SU-DHL-6 (cell line): ENCODE results near the gene PPP1R12C.
"Not testable (repeated sequence)": the region's sequence is repeated elsewhere in the genome, so short reads cannot be mapped to it uniquely, and the experiment has no call there.

ENCODE experiments used
- H2AFZ ChIP-seq: fragments of 200-600 bp; sonication (generic); 2 replicates; pipeline ENCODE4 v1.6.1; 2014; ENCODE audit warnings: low read depth, mild to moderate bottlenecking, moderate library complexity, mixed read lengths, antibody characterized with exemption, low read length; ENCODE audit not compliant: severe bottlenecking
- H3F3A ChIP-seq: fragments of 200-600 bp; shearing (Covaris generic); 2 replicates; pipeline ENCODE4 v1.6.0; 2016; ENCODE audit warnings: antibody characterized with exemption, mild to moderate bottlenecking; ENCODE audit not compliant: insufficient read depth
- H3K27ac ChIP-seq: fragments of 200-600 bp; sonication (generic); 2 replicates; pipeline ENCODE4 v1.5.1; 2016; ENCODE audit warnings: low read depth, mild to moderate bottlenecking, low read length, moderate library complexity, mixed read lengths
- H3K27me3 ChIP-seq: fragments of 200-600 bp; sonication (generic), shearing (Covaris generic); 2 replicates; pipeline ENCODE4 v1.6.0; 2014; ENCODE audit warnings: mild to moderate bottlenecking, low read length
- H3K36me3 ChIP-seq: fragments of 200-600 bp; sonication (generic); 2 replicates; pipeline ENCODE4 v1.6.1; 2014; ENCODE audit warnings: mild to moderate bottlenecking, low read length, mixed read lengths
- H3K4me2 ChIP-seq: fragments of 300-600, 200-600 bp; shearing (Covaris generic), sonication (generic); 2 replicates; pipeline ENCODE4 v1.6.0; 2014; ENCODE audit warnings: low read length, low read depth, mild to moderate bottlenecking; ENCODE audit not compliant: poor library complexity, severe bottlenecking
- H3K4me3 ChIP-seq: fragments of 200-600 bp; sonication (generic); 2 replicates; pipeline ENCODE4 v1.5.1; 2014; ENCODE audit warnings: antibody characterized with exemption, low read length, mild to moderate bottlenecking, mixed read lengths; ENCODE audit not compliant: insufficient read depth, poor library complexity, severe bottlenecking
- H3K79me2 ChIP-seq: fragments of 200-600 bp; sonication (generic); 2 replicates; pipeline ENCODE4 v1.6.1; 2014; ENCODE audit warnings: mild to moderate bottlenecking, low read length, moderate library complexity; ENCODE audit not compliant: insufficient read depth
- H3K9ac ChIP-seq: fragments of 200-600 bp; sonication (generic); 2 replicates; pipeline ENCODE4 v1.7.0; 2014; ENCODE audit warnings: mild to moderate bottlenecking, low read length
- H3K9me2 ChIP-seq: fragments of 200-600 bp; sonication (generic); replicated peaks from 2 replicates; pipeline ENCODE4 v1.6.1; 2014; ENCODE audit warnings: low read length; ENCODE audit not compliant: insufficient read depth
- H3K9me3 ChIP-seq: fragments of 200-600 bp; sonication (generic); 2 replicates; pipeline ENCODE4 v1.6.1; 2014; ENCODE audit warnings: low read length, mixed read lengths; ENCODE audit not compliant: insufficient read depth
- H4K20me1 ChIP-seq: fragments of 200-600 bp; sonication (generic); 2 replicates; pipeline ENCODE4 v1.6.1; 2014; ENCODE audit warnings: low read depth, mild to moderate bottlenecking, antibody characterized with exemption, low read length, moderate library complexity, mixed read lengths
- CTCF ChIP-seq: fragments of 200-600 bp; sonication (generic); IDR thresholded peaks from one replicate; pipeline ENCODE4 v1.5.1; 2017; ENCODE audit warnings: antibody characterized with exemption, mild to moderate bottlenecking, low read length, moderate library complexity; ENCODE audit not compliant: insufficient read depth, poor library complexity, severe bottlenecking
- EZH2phosphoT487 ChIP-seq: fragments of 200-600 bp; sonication (generic), shearing (Covaris generic); conservative IDR thresholded peaks from 2 replicates; pipeline ENCODE4 v1.6.1; 2018; ENCODE audit warnings: mild to moderate bottlenecking, antibody characterized with exemption, low read length, moderate library complexity, mixed read lengths

PPP1R12C gene

GRCh38 chr19:55063492-55063843 lies 54.0 kb downstream of the PPP1R12C start:
- Histone ChIP-seq H3F3A (no peaks in the 10 kb centered on the region), H3K36me3 (no peaks in the 10 kb centered on the region), H2AFZ (no peak overlapping the region), H3K4me3 (no peak overlapping the region), H3K9ac (no peak overlapping the region), H3K27me3 (no peaks in the 10 kb centered on the region), H4K20me1 (no peaks in the 10 kb centered on the region), H3K9me3 (no peaks in the 10 kb centered on the region), H3K9me2 (no peaks in the 10 kb centered on the region), H3K79me2 (peaks cover 16% of the 10 kb centered on the region), H3K4me2 (no peak overlapping the region), H3K27ac (no peak overlapping the region)
- TF ChIP-seq CTCF: no peak
- no peak for TF ChIP-seq EZH2phosphoT487

- peak within 1 kb of the TSS; percentile 61 for H3K27ac ChIP-seq
- no peaks in the 10 kb centered on the region for H4K20me1 ChIP-seq
- H3K4me3 ChIP-seq: peak within 1 kb of the TSS; percentile 89
- no peaks in the 10 kb centered on the region for H3K9me3 ChIP-seq
- TF ChIP-seq EZH2phosphoT487: no peak
- no peak for TF ChIP-seq CTCF
- H3F3A ChIP-seq: no peaks in the 10 kb centered on the region
- peak within 1 kb of the TSS; percentile 91 for H3K9ac ChIP-seq
- peak within 1 kb of the TSS; percentile 45 for H2AFZ ChIP-seq
- H3K79me2 ChIP-seq: peaks cover 16% of the 10 kb centered on the region
- H3K4me2 ChIP-seq: peak within 1 kb of the TSS; percentile 68
- no peaks in the 10 kb centered on the region for H3K27me3 ChIP-seq
- H3K36me3 ChIP-seq: no peaks in the 10 kb centered on the region
- no peaks in the 10 kb centered on the region for H3K9me2 ChIP-seq
These were observed 54.5 kb downstream of the PPP1R12C start, which contains the start of gene RDH13 for GRCh38 chr19:55062735-55063491. Gene RDH13, minus strand, starts transcription at chr19:55063148. Its CDS starts 116 bp downstream, at chr19:55063032.

- not testable (repeated sequence) for H3K4me2 ChIP-seq, H4K20me1 ChIP-seq, H3K27ac ChIP-seq
These were observed 57.1 kb downstream of the PPP1R12C start for GRCh38 chr19:55060287-55060686.

GRCh38 chr19:55058781-55059610 lies 58.4 kb downstream of the PPP1R12C start:
- Histone ChIP-seq H3K36me3 (peaks cover 11% of the 10 kb centered on the region), H3K27me3 (no peaks in the 10 kb centered on the region), H2AFZ (no peak overlapping the region), H4K20me1 (no peaks in the 10 kb centered on the region), H3F3A (peaks cover 4% of the 10 kb centered on the region; the same call in 1 of the 2 replicates), H3K9me2 (no peaks in the 10 kb centered on the region), H3K9ac (no peak overlapping the region), H3K4me3 (no peak overlapping the region), H3K79me2 (peaks cover 16% of the 10 kb centered on the region), H3K27ac (no peak overlapping the region), H3K9me3 (no peaks in the 10 kb centered on the region), H3K4me2 (no peak overlapping the region)
- TF ChIP-seq EZH2phosphoT487: no peak
- peak; percentile 12 for TF ChIP-seq CTCF

More at GRCh38 chr19:55060287-55060686, 57.1 kb downstream of the PPP1R12C start:
- H3K79me2 ChIP-seq: peaks cover 16% of the 10 kb centered on the region
- H3K9me2 ChIP-seq, H3K27me3 ChIP-seq, H2AFZ ChIP-seq, H3K4me3 ChIP-seq, H3K9ac ChIP-seq, H3F3A ChIP-seq, H3K9me3 ChIP-seq: not testable (repeated sequence)
- H3K36me3 ChIP-seq: peaks cover 11% of the 10 kb centered on the region
